ENCODE measurements around the gene MKNK1.

Gene MKNK1

DNA sequence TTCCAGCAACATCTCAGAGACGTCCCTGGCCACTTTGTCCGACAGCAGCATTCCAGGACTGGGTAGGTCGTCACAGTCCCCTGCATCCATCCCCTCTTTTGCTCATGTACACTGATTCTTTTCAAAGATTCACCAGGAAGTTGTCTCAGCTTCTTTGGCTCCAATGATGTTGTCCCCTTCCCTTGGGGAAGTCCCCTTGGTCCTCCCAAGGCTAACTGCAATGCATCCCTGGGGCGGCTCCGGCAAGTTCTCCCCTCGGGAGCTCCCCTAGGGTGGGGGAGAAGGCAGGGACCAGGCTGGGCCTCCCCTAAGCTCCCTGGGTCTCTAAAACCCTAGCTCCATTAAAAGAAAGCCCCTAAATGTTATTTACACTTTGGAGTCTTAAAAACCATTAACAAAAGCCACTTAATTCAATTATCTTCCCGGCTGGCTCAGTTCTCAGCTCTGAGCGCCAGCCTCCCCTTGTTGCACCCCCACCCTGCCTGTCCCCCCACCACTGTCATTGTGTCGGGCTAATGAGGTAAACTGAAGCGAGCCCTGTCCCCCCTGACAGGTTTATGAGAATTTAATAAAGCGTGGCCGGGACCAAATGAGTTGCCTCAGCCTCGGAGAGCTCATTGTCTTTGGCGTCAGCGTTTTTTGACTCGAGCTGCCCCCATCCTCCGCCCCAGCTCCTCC, 77.9 kb downstream of the MKNK1 start (continued):
- TF ChIP-seq ZBTB20 (tag by site-specific recombination; IDR thresholded peaks at IDR 0.05) (no peak), ZNF621 (tag by site-specific recombination; IDR thresholded peaks at IDR 0.05) (no peak), ZNF433 (tag by site-specific recombination; IDR thresholded peaks at IDR 0.05; ENCODE audit: low read depth) (no peak), ZNF202 (tag by site-specific recombination; IDR thresholded peaks at IDR 0.05; ENCODE audit: borderline replicate concordance) (no peak)
- TF ChIP-seq, protein P1, sequence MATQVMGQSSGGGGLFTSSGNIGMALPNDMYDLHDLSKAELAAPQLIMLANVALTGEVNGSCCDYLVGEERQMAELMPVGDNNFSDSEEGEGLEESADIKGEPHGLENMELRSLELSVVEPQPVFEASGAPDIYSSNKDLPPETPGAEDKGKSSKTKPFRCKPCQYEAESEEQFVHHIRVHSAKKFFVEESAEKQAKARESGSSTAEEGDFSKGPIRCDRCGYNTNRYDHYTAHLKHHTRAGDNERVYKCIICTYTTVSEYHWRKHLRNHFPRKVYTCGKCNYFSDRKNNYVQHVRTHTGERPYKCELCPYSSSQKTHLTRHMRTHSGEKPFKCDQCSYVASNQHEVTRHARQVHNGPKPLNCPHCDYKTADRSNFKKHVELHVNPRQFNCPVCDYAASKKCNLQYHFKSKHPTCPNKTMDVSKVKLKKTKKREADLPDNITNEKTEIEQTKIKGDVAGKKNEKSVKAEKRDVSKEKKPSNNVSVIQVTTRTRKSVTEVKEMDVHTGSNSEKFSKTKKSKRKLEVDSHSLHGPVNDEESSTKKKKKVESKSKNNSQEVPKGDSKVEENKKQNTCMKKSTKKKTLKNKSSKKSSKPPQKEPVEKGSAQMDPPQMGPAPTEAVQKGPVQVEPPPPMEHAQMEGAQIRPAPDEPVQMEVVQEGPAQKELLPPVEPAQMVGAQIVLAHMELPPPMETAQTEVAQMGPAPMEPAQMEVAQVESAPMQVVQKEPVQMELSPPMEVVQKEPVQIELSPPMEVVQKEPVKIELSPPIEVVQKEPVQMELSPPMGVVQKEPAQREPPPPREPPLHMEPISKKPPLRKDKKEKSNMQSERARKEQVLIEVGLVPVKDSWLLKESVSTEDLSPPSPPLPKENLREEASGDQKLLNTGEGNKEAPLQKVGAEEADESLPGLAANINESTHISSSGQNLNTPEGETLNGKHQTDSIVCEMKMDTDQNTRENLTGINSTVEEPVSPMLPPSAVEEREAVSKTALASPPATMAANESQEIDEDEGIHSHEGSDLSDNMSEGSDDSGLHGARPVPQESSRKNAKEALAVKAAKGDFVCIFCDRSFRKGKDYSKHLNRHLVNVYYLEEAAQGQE (tag by site-specific recombination; IDR thresholded peaks at IDR 0.05): no peak

DNA sequence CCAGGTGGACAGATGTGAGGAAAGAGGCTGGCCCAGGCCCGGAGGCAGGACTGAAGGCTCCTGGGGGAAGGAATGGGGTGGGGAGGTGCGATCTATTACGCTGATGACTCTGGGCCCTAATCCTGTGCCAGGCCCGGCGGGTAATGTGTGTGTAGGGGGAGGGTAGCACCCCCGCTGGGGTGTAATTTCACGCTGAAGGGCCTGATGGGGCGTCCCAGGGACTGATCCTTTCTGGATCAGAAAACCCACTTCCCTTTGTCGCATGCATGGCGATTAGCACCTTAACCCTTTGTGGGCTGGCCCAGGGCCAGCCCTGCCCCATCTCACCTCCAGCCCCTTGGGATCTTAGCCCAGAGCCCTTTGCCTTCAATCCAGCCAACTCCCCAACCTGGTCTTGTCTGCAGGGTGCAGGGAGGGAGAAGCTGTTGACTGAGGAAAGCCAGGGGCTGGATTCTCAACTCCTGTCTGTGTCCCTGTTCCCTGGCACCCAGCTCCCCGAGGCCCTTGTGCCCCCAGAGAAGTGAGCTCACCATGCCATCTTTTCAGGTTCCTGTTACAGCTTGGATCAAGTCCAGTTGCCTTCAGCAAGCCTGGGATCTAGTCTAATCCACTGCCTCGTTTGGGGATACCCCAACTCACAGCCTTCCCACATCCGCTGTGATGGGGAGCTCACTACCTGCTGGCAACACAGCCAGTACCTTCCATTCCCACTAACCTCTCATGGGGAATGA, 78.7 kb downstream of the MKNK1 start:
- no peaks in the 10 kb centered on the region for H3K9me3 ChIP-seq (ENCODE audit: control insufficient read depth, insufficient read depth, low read depth, low read length)
- ChIA-PET POLR2A (no interaction called here), CTCF (interaction anchor here (0.8 to 15.0 kb wide), 9 partner anchors 12 to 121 kb away, joined by 3 to 418 read pairs (median 18); partner anchors contain the start of gene DMBX1)
- no peak overlapping the region for H3K4me3 ChIP-seq (ENCODE audit: low read depth, low read length)
- no peaks in the 10 kb centered on the region for H3K36me3 ChIP-seq (ENCODE audit: control insufficient read depth in 2 of 2, insufficient read depth in 1 of 2, low read length in 2 of 2)
- H3K27ac ChIP-seq (ENCODE audit: extremely low read depth, low read depth, low read length): no peak overlapping the region
- H3K4me1 ChIP-seq (ENCODE audit: control insufficient read depth, insufficient read depth, low read length): peaks cover 5% of the 10 kb centered on the region; the same call in 1 of the 2 replicates
- TF ChIP-seq ZNF341 (tag by site-specific recombination; IDR thresholded peaks at IDR 0.05; ENCODE audit: low read depth): peak; percentile 26; the same call in 1 of the 2 replicates
- TF ChIP-seq, protein P2, sequence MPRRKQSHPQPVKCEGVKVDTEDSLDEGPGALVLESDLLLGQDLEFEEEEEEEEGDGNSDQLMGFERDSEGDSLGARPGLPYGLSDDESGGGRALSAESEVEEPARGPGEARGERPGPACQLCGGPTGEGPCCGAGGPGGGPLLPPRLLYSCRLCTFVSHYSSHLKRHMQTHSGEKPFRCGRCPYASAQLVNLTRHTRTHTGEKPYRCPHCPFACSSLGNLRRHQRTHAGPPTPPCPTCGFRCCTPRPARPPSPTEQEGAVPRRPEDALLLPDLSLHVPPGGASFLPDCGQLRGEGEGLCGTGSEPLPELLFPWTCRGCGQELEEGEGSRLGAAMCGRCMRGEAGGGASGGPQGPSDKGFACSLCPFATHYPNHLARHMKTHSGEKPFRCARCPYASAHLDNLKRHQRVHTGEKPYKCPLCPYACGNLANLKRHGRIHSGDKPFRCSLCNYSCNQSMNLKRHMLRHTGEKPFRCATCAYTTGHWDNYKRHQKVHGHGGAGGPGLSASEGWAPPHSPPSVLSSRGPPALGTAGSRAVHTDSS (tag by site-specific recombination; IDR thresholded peaks at IDR 0.05): no peak
- no peak for TF ChIP-seq ZBTB48 (tag by site-specific recombination; IDR thresholded peaks at IDR 0.05)
- TF ChIP-seq EGR2 (tag by site-specific recombination; IDR thresholded peaks at IDR 0.05; ENCODE audit: low read depth): no peak
- peak; percentile 50; the same call in 1 of the 2 replicates for TF ChIP-seq SP7 (tag by site-specific recombination; IDR thresholded peaks at IDR 0.05)
- no peak for TF ChIP-seq MYNN (tag by site-specific recombination; IDR thresholded peaks at IDR 0.05; ENCODE audit: borderline replicate concordance)
- TF ChIP-seq, protein P3, sequence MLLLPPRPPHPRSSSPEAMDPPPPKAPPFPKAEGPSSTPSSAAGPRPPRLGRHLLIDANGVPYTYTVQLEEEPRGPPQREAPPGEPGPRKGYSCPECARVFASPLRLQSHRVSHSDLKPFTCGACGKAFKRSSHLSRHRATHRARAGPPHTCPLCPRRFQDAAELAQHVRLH (tag by site-specific recombination; IDR thresholded peaks at IDR 0.05): peak; percentile 60; the same call in 1 of the 2 replicates
- TF ChIP-seq, protein P4, sequence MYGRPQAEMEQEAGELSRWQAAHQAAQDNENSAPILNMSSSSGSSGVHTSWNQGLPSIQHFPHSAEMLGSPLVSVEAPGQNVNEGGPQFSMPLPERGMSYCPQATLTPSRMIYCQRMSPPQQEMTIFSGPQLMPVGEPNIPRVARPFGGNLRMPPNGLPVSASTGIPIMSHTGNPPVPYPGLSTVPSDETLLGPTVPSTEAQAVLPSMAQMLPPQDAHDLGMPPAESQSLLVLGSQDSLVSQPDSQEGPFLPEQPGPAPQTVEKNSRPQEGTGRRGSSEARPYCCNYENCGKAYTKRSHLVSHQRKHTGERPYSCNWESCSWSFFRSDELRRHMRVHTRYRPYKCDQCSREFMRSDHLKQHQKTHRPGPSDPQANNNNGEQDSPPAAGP (tag by site-specific recombination; IDR thresholded peaks at IDR 0.05): peak; percentile 47; the same call in 1 of the 2 replicates
- TF ChIP-seq GLIS1 (tag by site-specific recombination; IDR thresholded peaks at IDR 0.05): peak; percentile 43
- TF ChIP-seq, protein P5, sequence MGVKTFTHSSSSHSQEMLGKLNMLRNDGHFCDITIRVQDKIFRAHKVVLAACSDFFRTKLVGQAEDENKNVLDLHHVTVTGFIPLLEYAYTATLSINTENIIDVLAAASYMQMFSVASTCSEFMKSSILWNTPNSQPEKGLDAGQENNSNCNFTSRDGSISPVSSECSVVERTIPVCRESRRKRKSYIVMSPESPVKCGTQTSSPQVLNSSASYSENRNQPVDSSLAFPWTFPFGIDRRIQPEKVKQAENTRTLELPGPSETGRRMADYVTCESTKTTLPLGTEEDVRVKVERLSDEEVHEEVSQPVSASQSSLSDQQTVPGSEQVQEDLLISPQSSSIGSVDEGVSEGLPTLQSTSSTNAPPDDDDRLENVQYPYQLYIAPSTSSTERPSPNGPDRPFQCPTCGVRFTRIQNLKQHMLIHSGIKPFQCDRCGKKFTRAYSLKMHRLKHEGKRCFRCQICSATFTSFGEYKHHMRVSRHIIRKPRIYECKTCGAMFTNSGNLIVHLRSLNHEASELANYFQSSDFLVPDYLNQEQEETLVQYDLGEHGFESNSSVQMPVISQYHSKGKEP (tag by site-specific recombination; IDR thresholded peaks at IDR 0.05): peak; percentile 17; the same call in 1 of the 2 replicates
- no peak for TF ChIP-seq ZNF521 (tag by site-specific recombination; IDR thresholded peaks at IDR 0.05)
- TF ChIP-seq, protein P6, sequence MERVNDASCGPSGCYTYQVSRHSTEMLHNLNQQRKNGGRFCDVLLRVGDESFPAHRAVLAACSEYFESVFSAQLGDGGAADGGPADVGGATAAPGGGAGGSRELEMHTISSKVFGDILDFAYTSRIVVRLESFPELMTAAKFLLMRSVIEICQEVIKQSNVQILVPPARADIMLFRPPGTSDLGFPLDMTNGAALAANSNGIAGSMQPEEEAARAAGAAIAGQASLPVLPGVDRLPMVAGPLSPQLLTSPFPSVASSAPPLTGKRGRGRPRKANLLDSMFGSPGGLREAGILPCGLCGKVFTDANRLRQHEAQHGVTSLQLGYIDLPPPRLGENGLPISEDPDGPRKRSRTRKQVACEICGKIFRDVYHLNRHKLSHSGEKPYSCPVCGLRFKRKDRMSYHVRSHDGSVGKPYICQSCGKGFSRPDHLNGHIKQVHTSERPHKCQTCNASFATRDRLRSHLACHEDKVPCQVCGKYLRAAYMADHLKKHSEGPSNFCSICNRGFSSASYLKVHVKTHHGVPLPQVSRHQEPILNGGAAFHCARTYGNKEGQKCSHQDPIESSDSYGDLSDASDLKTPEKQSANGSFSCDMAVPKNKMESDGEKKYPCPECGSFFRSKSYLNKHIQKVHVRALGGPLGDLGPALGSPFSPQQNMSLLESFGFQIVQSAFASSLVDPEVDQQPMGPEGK (tag by site-specific recombination; IDR thresholded peaks at IDR 0.05): 0 out of 2 replicates have a peak, but pooled peaks have one; percentile 21
- no peak for TF ChIP-seq ZNF747 (tag by site-specific recombination; IDR thresholded peaks at IDR 0.05)
- TF ChIP-seq ZNF501 (tag by site-specific recombination; IDR thresholded peaks at IDR 0.05): no peak
- no peak for TF ChIP-seq ZNF404 (tag by site-specific recombination; IDR thresholded peaks at IDR 0.05)
- TF ChIP-seq RBAK (tag by site-specific recombination; IDR thresholded peaks at IDR 0.05): no peak
- TF ChIP-seq ZNF610 (tag by site-specific recombination; IDR thresholded peaks at IDR 0.05; ENCODE audit: borderline replicate concordance): no peak
- no peak for TF ChIP-seq ZNF239 (tag by site-specific recombination; IDR thresholded peaks at IDR 0.05)
- peak; percentile 12; the same call in 1 of the 2 replicates for TF ChIP-seq ZNF76 (tag by site-specific recombination; IDR thresholded peaks at IDR 0.05; ENCODE audit: borderline replicate concordance, low read depth)

All from HEK293 (cell line).